ENCODE measurements around the gene GABRG2.

GABRG2 gene

GRCh38 chr5:162193012-162193411, 125.4 kb downstream of the GABRG2 start:
- FAIRE-seq (no peak), DNase-seq (ENCODE audit: insufficient read length) (no peak)
- no peak for TF ChIP-seq POLR2AphosphoS5 (IDR thresholded peaks at IDR 0.05; ENCODE audit: low read depth, low read length)
- TF ChIP-seq TAF1 (IDR thresholded peaks at IDR 0.05; ENCODE audit: borderline replicate concordance, low read depth, low read length): no peak
- no peak for TF ChIP-seq POLR2A (IDR thresholded peaks at IDR 0.05; ENCODE audit: low read depth, low read length)

- no peak for FAIRE-seq
- DNase-seq (ENCODE audit: insufficient read length): no peak
- TF ChIP-seq POLR2A (IDR thresholded peaks at IDR 0.05; ENCODE audit: low read depth, low read length) (no peak), TAF1 (IDR thresholded peaks at IDR 0.05; ENCODE audit: borderline replicate concordance, low read depth, low read length) (no peak), POLR2AphosphoS5 (IDR thresholded peaks at IDR 0.05; ENCODE audit: low read depth, low read length) (no peak)
Observed at GRCh38 chr5:162196351-162196750, 128.8 kb downstream of the GABRG2 start.

- no peak for FAIRE-seq
- no peak for DNase-seq (ENCODE audit: insufficient read length)
- TF ChIP-seq POLR2AphosphoS5 (IDR thresholded peaks at IDR 0.05; ENCODE audit: low read depth, low read length): no peak
- TF ChIP-seq POLR2A (IDR thresholded peaks at IDR 0.05; ENCODE audit: low read depth, low read length): no peak
- no peak for TF ChIP-seq TAF1 (IDR thresholded peaks at IDR 0.05; ENCODE audit: borderline replicate concordance, low read depth, low read length)
Observed at GRCh38 chr5:162202285-162202880, 134.8 kb downstream of the GABRG2 start.
